Esophagus squamous epithelium (tissue), 5 donors: Measurements from ENCODE around the gene CIAO3. TPM values are rescaled to one million over a fixed set of nuclear protein-coding genes. Genes with fewer than 3 reads are reported as not detected.

Source experiments
- DNase-seq: peaks from one replicate; lab custom pipeline; 2025; lab: John Stamatoyannopoulos, UW
- H3K27ac ChIP-seq, 4 donors: fragments of 200-600 bp; sonication (generic); one replicate each; pipeline ENCODE4 v1.5.1; 2016 to 2019; ENCODE audit warnings: mild to moderate bottlenecking in 1 of 4
- H3K27me3 ChIP-seq, 4 donors: fragments of 200-600 bp; sonication (generic); 1 replicate in 3 of 4; 2 replicates in 1 of 4; pipeline versions ENCODE4 v1.5.1 to v1.6.0; 2017 to 2021; ENCODE audit warnings: antibody characterized with exemption in 1 of 4
- H3K36me3 ChIP-seq, 3 donors: fragments of 200-600 bp; sonication (generic); one replicate each; pipeline ENCODE4 v1.5.1; 2016 to 2019
- H3K4me1 ChIP-seq, 3 donors: fragments of 200-600 bp; sonication (generic); one replicate each; pipeline ENCODE4 v1.5.1; 2017 to 2019
- H3K4me3 ChIP-seq, 4 donors: fragments of 200-600 bp; sonication (generic); 1 replicate in 3 of 4; 2 replicates in 1 of 4; pipeline ENCODE4 v1.5.1; 2016 to 2019; ENCODE audit warnings: mild to moderate bottlenecking in 2 of 4, moderate library complexity in 1 of 4
- H3K9me3 ChIP-seq, 3 donors: fragments of 200-600 bp; sonication (generic); one replicate each; pipeline ENCODE4 v1.5.1; 2016 to 2019
- POLR2A ChIP-seq, 4 donors: fragments of 450-650 bp; IDR thresholded peaks; one replicate each; pipeline ENCODE4 v1.6.1; 2017; ENCODE audit warnings: antibody characterized with exemption in 4 of 4, mild to moderate bottlenecking in 4 of 4, moderate library complexity in 3 of 4
- whole genome bisulfite sequencing, 2 donors: methylation state at CpG; one replicate each; pipeline ENCODE4 v1.1.5; 2018; 5-methylcytosine and 5-hydroxymethylcytosine counted together
- intact Hi-C: fragments of 100-400 bp; cut with DNase I; formaldehyde crosslinking; loops from one replicate; pipeline ENCODE4 v1.15.0; 2022
- total RNA-seq, 4 donors: library from RNA; depleted of rRNA; stranded (reverse); fragments of >200 nt; gene quantifications; one replicate each; pipeline ENCODE4 v1.1.0, GENCODE V29; 2016
- TF ChIP-seq, protein P1 (sequence below), 6 experiments: fragments of 450-650 bp in 4 of 6; fragments of 200-600 bp in 2 of 6; sonication (generic) in 2 of 6; IDR thresholded peaks; one replicate each; pipeline ENCODE4 v1.5.1; 2016 to 2019; ENCODE audit warnings: antibody characterized with exemption in 6 of 6, mild to moderate bottlenecking in 4 of 6, moderate library complexity in 4 of 6
- donor health status: DM: yes; HTN: yes; CAD: no.

The CIAO3 gene
- total RNA-seq, 4 donors from 2014 or later = 29.7 to 34.5 (median 33.2) TPM

DNA sequence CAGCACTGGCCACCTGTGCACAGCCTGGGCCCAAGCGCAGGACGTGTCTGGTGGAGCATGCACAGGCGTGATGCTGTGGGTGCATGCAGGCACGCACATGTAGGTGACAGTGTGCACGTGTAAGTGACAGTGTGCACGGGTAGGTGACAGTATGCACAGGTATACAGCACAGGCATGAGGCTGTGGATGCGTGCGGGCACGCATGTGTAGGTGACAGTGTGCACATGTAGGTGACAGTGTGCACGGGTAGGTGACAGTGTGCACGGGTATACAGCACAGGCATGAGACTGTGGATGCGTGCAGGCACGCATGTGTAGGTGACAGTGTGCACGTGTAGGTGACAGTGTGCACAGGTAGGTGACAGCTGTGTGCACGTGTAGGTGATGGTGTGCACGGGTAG is 39.5 kb upstream of the CIAO3 start:
- H3K27ac ChIP-seq = no peak overlapping the region
- H3K9me3 ChIP-seq = no peaks in the 10 kb centered on the region
- no peak overlapping the region for H3K4me3 ChIP-seq
- peaks cover 0 to 81% (median 2%) of the 10 kb centered on the region in 4 donors for H3K27me3 ChIP-seq
- no peaks in the 10 kb centered on the region for H3K36me3 ChIP-seq
- H3K4me1 ChIP-seq = peaks cover 12 to 25% (median 15%) of the 10 kb centered on the region in 3 donors
- 67 to 79% methylated on average over 13 of the region's 16 CpGs for WGBS, 2 donors
- intact Hi-C loops = no loop called here
- no peak for DNase-seq
- no peak for TF ChIP-seq POLR2A (IDR thresholded peaks at IDR 0.05)
- TF ChIP-seq, protein P1, sequence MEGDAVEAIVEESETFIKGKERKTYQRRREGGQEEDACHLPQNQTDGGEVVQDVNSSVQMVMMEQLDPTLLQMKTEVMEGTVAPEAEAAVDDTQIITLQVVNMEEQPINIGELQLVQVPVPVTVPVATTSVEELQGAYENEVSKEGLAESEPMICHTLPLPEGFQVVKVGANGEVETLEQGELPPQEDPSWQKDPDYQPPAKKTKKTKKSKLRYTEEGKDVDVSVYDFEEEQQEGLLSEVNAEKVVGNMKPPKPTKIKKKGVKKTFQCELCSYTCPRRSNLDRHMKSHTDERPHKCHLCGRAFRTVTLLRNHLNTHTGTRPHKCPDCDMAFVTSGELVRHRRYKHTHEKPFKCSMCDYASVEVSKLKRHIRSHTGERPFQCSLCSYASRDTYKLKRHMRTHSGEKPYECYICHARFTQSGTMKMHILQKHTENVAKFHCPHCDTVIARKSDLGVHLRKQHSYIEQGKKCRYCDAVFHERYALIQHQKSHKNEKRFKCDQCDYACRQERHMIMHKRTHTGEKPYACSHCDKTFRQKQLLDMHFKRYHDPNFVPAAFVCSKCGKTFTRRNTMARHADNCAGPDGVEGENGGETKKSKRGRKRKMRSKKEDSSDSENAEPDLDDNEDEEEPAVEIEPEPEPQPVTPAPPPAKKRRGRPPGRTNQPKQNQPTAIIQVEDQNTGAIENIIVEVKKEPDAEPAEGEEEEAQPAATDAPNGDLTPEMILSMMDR (IDR thresholded peaks at IDR 0.05) = no peak

DNA sequence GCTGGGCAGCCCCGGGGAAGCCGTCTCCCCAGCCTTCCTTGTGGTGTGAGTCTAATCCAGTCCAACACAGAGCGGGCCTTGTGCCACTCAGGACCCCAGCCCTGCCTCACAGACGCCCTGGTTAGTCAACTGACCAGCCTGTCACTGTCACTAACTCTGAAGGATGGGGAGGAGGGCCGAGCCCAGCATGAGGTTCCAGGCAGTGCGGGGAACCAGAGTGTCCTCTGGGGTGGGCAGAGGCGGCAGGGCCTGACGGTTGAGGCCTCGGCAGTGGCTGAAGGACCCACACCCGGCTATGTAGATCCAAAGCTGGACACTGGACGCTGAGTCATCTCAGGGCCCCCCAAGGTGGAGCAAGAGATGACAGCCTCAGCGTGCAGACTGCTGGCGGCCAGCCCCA is 38.8 kb upstream of the CIAO3 start:
- Histone ChIP-seq H3K27me3 (peaks cover 0 to 89% (median 2%) of the 10 kb centered on the region in 4 donors), H3K4me1 (peaks cover 12 to 22% (median 15%) of the 10 kb centered on the region in 3 donors), H3K9me3 (no peaks in the 10 kb centered on the region), H3K4me3 (no peak overlapping the region), H3K36me3 (no peaks in the 10 kb centered on the region), H3K27ac (no peak overlapping the region)
- no peak for TF ChIP-seq POLR2A (IDR thresholded peaks at IDR 0.05)
- TF ChIP-seq, protein P1 (IDR thresholded peaks at IDR 0.05) = no peak
- intact Hi-C loops = no loop called here
- DNase-seq = no peak
- WGBS, 2 donors = 80% methylated on average over 2 of the region's 13 CpGs; no CpG with 5 or more reads in 1 of the 2 donors

DNA sequence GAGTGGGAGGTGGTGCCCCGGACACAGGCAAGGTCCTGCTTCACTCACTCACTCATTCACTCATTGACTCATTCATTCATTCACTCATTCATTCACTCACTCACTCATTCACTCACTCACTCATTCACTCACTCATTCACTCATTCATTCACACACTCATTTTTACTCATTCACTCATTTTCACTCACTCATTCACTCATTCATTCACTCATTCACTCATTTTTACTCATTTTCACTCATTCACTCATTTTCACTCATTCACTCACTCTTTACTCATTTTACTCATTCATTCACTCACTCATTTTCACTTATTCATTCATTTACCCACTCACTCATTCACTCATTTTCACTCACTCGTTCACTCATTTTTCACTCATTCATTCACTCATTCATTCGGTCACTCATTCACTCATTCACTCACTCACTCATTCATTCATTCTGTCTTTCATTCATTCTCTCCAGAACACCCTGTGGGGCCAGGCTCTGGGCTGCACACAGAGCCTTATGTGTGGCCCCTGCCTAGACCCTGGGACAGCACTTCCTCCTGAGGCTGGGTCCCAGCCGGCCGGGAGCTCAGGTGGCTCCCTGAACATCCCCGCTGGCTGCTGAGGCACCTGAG is 38.2 kb upstream of the CIAO3 start:
- no peaks in the 10 kb centered on the region for H3K36me3 ChIP-seq
- 76 to 87% methylated on average over 3 to 5 of the region's 6 CpGs for WGBS, 2 donors

DNA sequence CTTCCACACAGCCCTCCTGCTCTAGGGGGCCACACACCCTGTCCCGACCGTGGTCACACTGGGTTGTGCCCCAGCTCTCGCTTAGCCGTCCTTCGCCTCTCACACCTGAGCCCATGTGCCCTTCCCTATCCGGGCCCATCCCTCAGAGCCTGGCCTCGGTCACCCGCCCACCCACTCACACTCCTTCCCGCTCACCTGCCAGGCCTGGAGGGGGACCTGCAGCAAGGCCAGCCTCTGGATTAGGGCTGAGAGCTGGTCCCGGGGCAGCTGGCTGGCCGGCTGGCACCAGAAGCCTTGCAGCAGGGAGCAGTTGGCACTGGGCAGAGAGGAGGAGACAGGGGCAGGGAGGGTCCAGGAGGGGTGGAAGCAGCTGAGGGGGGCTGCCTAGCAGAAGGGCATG is 37.6 kb upstream of the CIAO3 start:
- H3K27me3 ChIP-seq = peaks cover 0 to 94% (median 2%) of the 10 kb centered on the region in 4 donors
- H3K9me3 ChIP-seq = no peaks in the 10 kb centered on the region
- TF ChIP-seq, protein P1 (IDR thresholded peaks at IDR 0.05) = no peak
- TF ChIP-seq POLR2A (IDR thresholded peaks at IDR 0.05) = no peak
- no peak overlapping the region for H3K4me3 ChIP-seq
- intact Hi-C loops = no loop called here
- H3K4me1 ChIP-seq = peaks cover 7 to 15% (median 9%) of the 10 kb centered on the region in 3 donors
- no peak overlapping the region for H3K27ac ChIP-seq
- no peak for DNase-seq
- H3K36me3 ChIP-seq = no peaks in the 10 kb centered on the region
- WGBS, 2 donors = 72 to 75% methylated on average over 8 to 9 of the region's 11 CpGs

More for the DNA sequence above, 38.2 kb upstream of the CIAO3 start:
- Histone ChIP-seq H3K4me1 (peaks cover 12 to 21% (median 14%) of the 10 kb centered on the region in 3 donors), H3K4me3 (no peak overlapping the region), H3K27me3 (peaks cover 0 to 94% (median 2%) of the 10 kb centered on the region in 4 donors), H3K27ac (no peak overlapping the region), H3K9me3 (no peaks in the 10 kb centered on the region)
- intact Hi-C loops = no loop called here
- no peak for TF ChIP-seq POLR2A (IDR thresholded peaks at IDR 0.05)
- TF ChIP-seq, protein P1 (IDR thresholded peaks at IDR 0.05) = no peak
- no peak for DNase-seq

DNA sequence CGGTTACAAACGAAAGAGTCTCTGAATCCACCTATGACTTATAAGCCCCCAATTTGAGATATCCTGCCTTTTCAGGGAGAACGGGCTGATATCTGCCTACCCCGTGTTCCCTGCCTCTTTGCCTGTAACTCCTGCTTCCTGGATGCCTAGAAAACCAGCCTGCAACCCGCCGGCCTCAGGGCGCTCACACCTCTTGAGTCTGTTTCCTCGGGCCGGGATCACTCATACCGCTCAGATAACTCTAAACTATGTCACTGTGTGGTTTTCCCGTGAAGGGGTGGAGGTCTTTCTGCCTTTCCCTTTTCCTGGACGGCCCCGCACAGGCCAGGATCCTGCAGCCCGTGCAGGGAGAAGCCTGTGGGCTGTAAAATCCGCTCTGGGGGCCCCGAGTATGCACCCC is 37.0 kb upstream of the CIAO3 start:
- Histone ChIP-seq H3K27me3 (peaks cover 0 to 88% (median 2%) of the 10 kb centered on the region in 4 donors), H3K4me3 (no peak overlapping the region), H3K36me3 (no peaks in the 10 kb centered on the region), H3K27ac (no peak overlapping the region), H3K4me1 (peaks cover 2 to 9% (median 2%) of the 10 kb centered on the region in 3 donors), H3K9me3 (no peaks in the 10 kb centered on the region)
- intact Hi-C loops = no loop called here
- DNase-seq = no peak
- no peak for TF ChIP-seq POLR2A (IDR thresholded peaks at IDR 0.05)
- TF ChIP-seq, protein P1 (IDR thresholded peaks at IDR 0.05) = no peak
- 24 to 26% methylated on average over 9 to 10 of the region's 16 CpGs for WGBS, 2 donors
